WTC11 (cell line): ENCODE results near the gene AP2S1. TPM values are rescaled to one million over a fixed set of nuclear protein-coding genes. Genes with fewer than 3 reads are reported as not detected.

Source experiments
- ATAC-seq: fragments of 200-7000 bp; cut with Tn5 transposase; 2 replicates; pipeline ENCODE4 v1.10.0; 2021; ENCODE audit warnings: mild to moderate bottlenecking, moderate library complexity
- CTCF ChIA-PET: fragments of 300-600 bp; sonication (Branson Sonifier 250); formaldehyde crosslinking; loops from one replicate; lab custom pipeline; 2021; ENCODE audit warnings: antibody characterized with exemption; lab: Charles Lee
- POLR2A ChIA-PET: fragments of 350-600 bp; sonication (Branson Sonifier 250); formaldehyde crosslinking; loops from one replicate; lab custom pipeline; 2021; ENCODE audit warnings: antibody characterized with exemption; lab: Charles Lee
- DNase-seq: peaks from one replicate; pipeline ENCODE4 v3.0.0; 2021; ENCODE audit warnings: low spot score
- H3K27ac Mint-ChIP-seq: 2 replicates; pipeline ENCODE4 v1.8.0; 2021; ENCODE audit warnings: mixed read lengths
- H3K27me3 Mint-ChIP-seq: 2 replicates; pipeline ENCODE4 v1.8.0; 2021; ENCODE audit warnings: low read depth, mild to moderate bottlenecking, moderate library complexity, mixed read lengths
- H3K36me3 Mint-ChIP-seq: 2 replicates; pipeline ENCODE4 v1.8.0; 2021; ENCODE audit warnings: mixed read lengths
- H3K4me1 Mint-ChIP-seq: 2 replicates; pipeline ENCODE4 v1.8.0; 2022; ENCODE audit warnings: mixed read lengths
- H3K4me3 Mint-ChIP-seq: 2 replicates; pipeline ENCODE4 v1.8.0; 2021; ENCODE audit warnings: mild to moderate bottlenecking, moderate library complexity, mixed read lengths
- H3K9me3 Mint-ChIP-seq: 2 replicates; pipeline ENCODE4 v1.8.0; 2021; ENCODE audit warnings: mixed read lengths
- AR ChIP-seq: fragments of 250-450 bp; sonication (Bioruptor Pico); IDR thresholded peaks from 2 replicates; pipeline ENCODE4 v1.9.0; 2021; ENCODE audit warnings: mild to moderate bottlenecking
- ATF2 ChIP-seq: sonication (generic); formaldehyde crosslinking; IDR thresholded peaks from 2 replicates; pipeline ENCODE4 v1.8.1; 2022; ENCODE audit warnings: low read depth, missing genetic modification reagents, borderline replicate concordance
- CBFB ChIP-seq: sonication (generic); formaldehyde crosslinking; IDR thresholded peaks from 2 replicates; pipeline ENCODE4 v1.8.1; 2022; ENCODE audit warnings: mild to moderate bottlenecking, low read depth, missing genetic modification reagents
- CDX4 ChIP-seq: fragments of 250-450 bp; sonication (Bioruptor Pico); IDR thresholded peaks from 2 replicates; pipeline ENCODE4 v1.9.0; 2021; ENCODE audit warnings: moderate library complexity, mild to moderate bottlenecking, inconsistent platforms, borderline replicate concordance
- CREB1 ChIP-seq: sonication (generic); formaldehyde crosslinking; IDR thresholded peaks from 2 replicates; pipeline ENCODE4 v1.8.0; 2023; ENCODE audit warnings: mild to moderate bottlenecking, missing genetic modification reagents
- E2F5 ChIP-seq: sonication (generic); formaldehyde crosslinking; IDR thresholded peaks from 2 replicates; pipeline ENCODE4 v1.8.1; 2022; ENCODE audit warnings: mild to moderate bottlenecking, moderate library complexity, missing genetic modification reagents
- ERG ChIP-seq: fragments of 250-450 bp; sonication (Bioruptor Pico); IDR thresholded peaks from 2 replicates; pipeline ENCODE4 v1.8.0; 2021; ENCODE audit warnings: mild to moderate bottlenecking
- FOXP4 ChIP-seq: sonication (generic); formaldehyde crosslinking; IDR thresholded peaks from 2 replicates; pipeline ENCODE4 v1.8.0; 2022; ENCODE audit warnings: mild to moderate bottlenecking, missing genetic modification reagents
- GTF2I ChIP-seq: fragments of 250-450 bp; sonication (Bioruptor Pico); conservative IDR thresholded peaks from 2 replicates; pipeline ENCODE4 v1.4.0; 2021; ENCODE audit warnings: mild to moderate bottlenecking
- HMGXB4 ChIP-seq: sonication (generic); formaldehyde crosslinking; IDR thresholded peaks from 2 replicates; pipeline ENCODE4 v1.8.1; 2023; ENCODE audit warnings: mild to moderate bottlenecking, moderate library complexity, missing genetic modification reagents
- OVOL2 ChIP-seq: fragments of 250-450 bp; sonication (Bioruptor Pico); IDR thresholded peaks from 2 replicates; pipeline ENCODE4 v1.9.0; 2021; ENCODE audit warnings: mild to moderate bottlenecking, borderline replicate concordance
- PRRX2 ChIP-seq: fragments of 250-450 bp; sonication (Bioruptor Pico); IDR thresholded peaks from 2 replicates; pipeline ENCODE4 v1.8.0; 2021; ENCODE audit warnings: mild to moderate bottlenecking
- SOX15 ChIP-seq: fragments of 250-450 bp; sonication (Bioruptor Pico); IDR thresholded peaks from 2 replicates; pipeline ENCODE4 v1.9.0; 2021; ENCODE audit warnings: mild to moderate bottlenecking
- SP1 ChIP-seq: sonication (generic); formaldehyde crosslinking; conservative IDR thresholded peaks from 2 replicates; pipeline ENCODE4 v1.8.1; 2022; ENCODE audit warnings: missing genetic modification reagents
- ZNF219 ChIP-seq: sonication (generic); formaldehyde crosslinking; IDR thresholded peaks from 2 replicates; pipeline ENCODE4 v1.8.0; 2023; ENCODE audit warnings: missing genetic modification reagents, mild to moderate bottlenecking, borderline replicate concordance
- ZNF396 ChIP-seq: fragments of 250-450 bp; sonication (Bioruptor Pico); IDR thresholded peaks from 2 replicates; pipeline ENCODE4 v1.8.0; 2021; ENCODE audit warnings: mild to moderate bottlenecking, moderate library complexity, borderline replicate concordance
- ZNF423 ChIP-seq: fragments of 250-450 bp; sonication (Bioruptor Pico); IDR thresholded peaks from 2 replicates; pipeline ENCODE4 v2.1.2; 2022; ENCODE audit warnings: mild to moderate bottlenecking, moderate library complexity
- total RNA-seq: library from RNA; stranded (reverse); gene quantifications from 3 replicates; pipeline ENCODE4 v1.2.3, GENCODE V29; 2021

Gene AP2S1
- total RNA-seq, 1 experiment from 2014 or later, result 249 TPM

- TF ChIP-seq CDX4 (no peak), HMGXB4 (CRISPR knock-in tag) (no peak), ZNF219 (CRISPR knock-in tag) (no peak), ATF2 (CRISPR knock-in tag) (no peak)
- TF ChIP-seq, all 79 proteins: peak for 0
These were observed 36.0 kb upstream of the AP2S1 start (continued) for GRCh38 chr19:46886546-46887239.

GRCh38 chr19:46885411-46885810 is 34.8 kb upstream of the AP2S1 start:
- H3K36me3 Mint-ChIP-seq, result peaks cover 14% of the 10 kb centered on the region; the same call in 1 of the 2 replicates
- ChIA-PET CTCF (interaction anchor here (1.2 kb wide), 1 partner anchor 105 kb away, joined by 5 read pairs; no protein-coding TSS in a partner anchor), POLR2A (no interaction called here)
- DNase-seq (no peak), ATAC-seq (no peak)
- H3K4me1 Mint-ChIP-seq, result peaks cover 7% of the 10 kb centered on the region; the same call in 1 of the 2 replicates
- H3K4me3 Mint-ChIP-seq, result no peak overlapping the region
- H3K9me3 Mint-ChIP-seq, result peaks cover 14% of the 10 kb centered on the region
- no peak overlapping the region for H3K27ac Mint-ChIP-seq
- H3K27me3 Mint-ChIP-seq, result no peaks in the 10 kb centered on the region
- TF ChIP-seq ZNF423 (CRISPR knock-in tag) (no peak), OVOL2 (CRISPR knock-in tag) (no peak), CREB1 (CRISPR knock-in tag) (no peak), ATF2 (CRISPR knock-in tag) (no peak), E2F5 (CRISPR knock-in tag) (no peak), AR (CRISPR knock-in tag) (no peak), PRRX2 (CRISPR knock-in tag) (no peak), ZNF396 (CRISPR knock-in tag) (no peak), CBFB (CRISPR knock-in tag) (no peak), ERG (CRISPR knock-in tag) (no peak), FOXP4 (CRISPR knock-in tag) (no peak), SOX15 (CRISPR knock-in tag) (no peak), SP1 (no peak), GTF2I (no peak)
